HG03135 (cell line): ENCODE results near the gene LUC7L2.
"Not testable (repeated sequence)": the region's sequence is repeated elsewhere in the genome, so short reads cannot be mapped to it uniquely, and the experiment has no call there.

Experiments
- ATAC-seq: cut with Tn5 transposase; IDR thresholded peaks from one replicate; pipeline ENCODE4 v1.9.1; 2021; ENCODE audit warnings: mild to moderate bottlenecking, moderate library complexity; ENCODE audit not compliant: unreplicated experiment

The LUC7L2 gene

DNA sequence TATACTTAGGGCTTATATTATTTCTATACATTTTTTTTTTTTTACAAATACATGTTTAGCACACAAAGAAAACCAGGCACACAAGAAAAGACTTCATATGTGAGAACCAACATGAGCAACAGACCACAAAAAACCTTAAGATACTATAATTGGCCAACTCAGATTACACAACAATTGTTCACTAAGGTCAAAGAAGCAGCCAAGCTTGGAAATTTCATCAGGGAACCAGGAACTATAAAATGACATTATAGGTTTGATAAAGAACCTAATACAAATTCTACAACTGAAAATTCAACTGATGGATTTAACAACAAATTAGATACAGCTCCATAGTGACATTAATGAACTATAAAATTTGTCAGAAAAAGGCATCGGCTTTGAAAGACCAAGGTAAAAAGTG is 4.4 kb upstream of the LUC7L2 start:
- ATAC-seq, result no peak

DNA sequence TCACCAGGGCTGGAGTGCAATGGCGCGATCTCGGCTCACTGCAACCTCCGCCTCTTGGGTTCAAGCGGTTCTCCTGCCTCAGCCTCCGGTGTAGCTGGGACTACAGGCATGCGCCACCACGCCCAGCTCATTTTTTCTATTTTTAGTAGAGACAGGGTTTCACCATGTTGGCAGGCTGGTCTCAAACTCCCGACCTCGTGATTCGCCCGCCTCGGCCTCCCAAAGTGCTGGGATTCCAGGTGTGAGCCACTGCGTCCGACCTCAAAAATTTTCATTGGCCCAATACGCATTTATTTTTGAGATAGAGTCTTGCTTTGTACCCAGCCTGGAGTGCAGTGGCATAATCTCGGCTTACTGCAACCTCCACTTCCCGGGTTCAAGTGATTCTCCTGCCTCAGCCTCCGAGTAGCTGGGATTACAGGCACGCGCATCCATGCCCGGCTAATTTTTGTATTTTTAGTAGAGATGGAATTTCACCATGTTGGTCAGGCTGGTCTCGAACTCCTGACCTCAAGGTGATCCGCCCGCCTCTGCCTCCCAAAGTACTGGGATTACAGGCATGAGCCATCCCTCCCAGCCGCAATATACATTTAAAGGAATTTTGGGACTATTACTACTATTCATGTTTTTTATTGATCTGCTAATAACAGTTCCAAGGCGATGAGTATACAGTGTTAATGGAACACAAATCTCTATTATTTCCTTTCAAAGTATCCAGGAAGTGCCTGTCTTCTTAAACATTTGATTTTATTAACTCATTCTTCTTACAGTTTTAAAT is 1.8 kb upstream of the LUC7L2 start:
- not testable (repeated sequence) for ATAC-seq

GRCh38 chr7:139358541-139359365 is 941 bp upstream of the LUC7L2 start:
- ATAC-seq, result peak; percentile 7

- peak; percentile 61 for ATAC-seq
Measured at GRCh38 chr7:139360210-139360947, 685 bp downstream of the LUC7L2 start.

DNA sequence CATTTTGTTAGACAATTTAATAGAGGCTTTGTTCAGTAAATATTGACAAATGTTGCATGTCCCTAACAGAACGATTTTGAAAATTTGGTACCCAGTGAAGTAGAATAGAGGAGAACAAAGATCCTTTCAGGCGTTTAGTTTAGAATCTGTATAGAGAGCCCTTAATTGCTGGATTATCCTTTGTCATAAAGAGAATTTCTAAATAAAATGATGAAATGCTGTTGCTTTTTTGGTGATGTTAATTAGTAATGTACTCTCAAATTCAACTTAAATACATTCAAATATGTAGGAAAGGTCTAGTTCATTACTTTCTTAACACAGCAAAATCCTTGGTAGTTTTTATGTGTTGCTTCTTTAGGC is 1.2 kb downstream of the LUC7L2 start:
- no peak for ATAC-seq

DNA sequence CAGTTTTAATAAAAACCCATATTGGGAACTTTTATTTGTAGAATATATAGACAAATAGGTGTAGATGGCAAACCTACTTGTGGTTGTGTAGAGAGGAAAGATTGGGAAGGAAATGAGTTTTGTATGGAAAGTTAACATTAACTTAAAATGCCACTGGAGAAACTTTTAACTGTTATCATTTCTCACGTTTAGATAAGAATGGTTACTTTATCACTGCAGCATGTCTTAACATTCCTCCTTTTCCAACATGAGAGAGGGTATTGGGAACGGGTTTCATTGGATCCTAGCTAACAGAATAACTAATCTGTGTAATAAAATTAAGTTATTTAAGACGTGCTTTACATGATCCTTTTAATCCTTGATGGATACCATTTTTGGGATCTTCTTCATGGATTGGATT is 1.8 kb downstream of the LUC7L2 start:
- ATAC-seq, result no peak

DNA sequence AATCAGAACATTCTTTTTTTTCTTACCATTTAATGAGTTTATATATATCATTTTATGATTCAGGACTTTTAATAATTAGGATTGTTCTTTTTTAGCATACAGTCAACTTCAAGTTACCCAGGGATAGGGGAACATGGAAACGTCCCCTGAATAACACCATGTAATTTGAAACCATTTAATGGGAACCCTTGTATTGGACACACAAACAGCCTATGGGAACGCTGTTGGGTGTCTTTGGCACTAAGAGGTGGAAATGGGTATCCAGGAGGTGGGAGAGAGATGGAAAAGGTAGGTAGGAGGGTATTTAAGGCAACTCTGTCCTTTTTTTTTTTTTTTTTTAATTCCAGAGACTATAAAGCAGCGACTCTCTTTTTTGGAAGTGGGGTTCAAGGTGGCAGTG is 2.6 kb downstream of the LUC7L2 start:
- ATAC-seq, result no peak

DNA sequence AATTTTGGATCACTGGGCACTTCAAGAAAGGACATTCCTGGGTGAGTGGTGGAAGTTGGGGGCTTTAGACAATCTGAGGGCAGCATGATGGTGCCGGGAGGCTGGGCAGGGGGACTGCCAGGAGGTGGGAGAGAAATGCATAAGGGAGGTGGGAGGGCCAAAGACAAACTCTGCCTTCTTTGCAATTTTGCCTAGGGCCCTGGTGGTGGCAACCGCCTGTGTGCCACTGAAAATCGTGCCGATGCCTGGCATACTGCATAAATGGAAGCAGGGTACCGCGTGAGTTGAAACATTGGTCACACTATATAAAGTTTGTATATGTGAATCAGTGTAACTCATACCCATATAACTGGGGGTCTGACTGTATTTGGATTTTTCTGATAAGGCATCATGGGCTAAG is 3.3 kb downstream of the LUC7L2 start:
- no peak for ATAC-seq

DNA sequence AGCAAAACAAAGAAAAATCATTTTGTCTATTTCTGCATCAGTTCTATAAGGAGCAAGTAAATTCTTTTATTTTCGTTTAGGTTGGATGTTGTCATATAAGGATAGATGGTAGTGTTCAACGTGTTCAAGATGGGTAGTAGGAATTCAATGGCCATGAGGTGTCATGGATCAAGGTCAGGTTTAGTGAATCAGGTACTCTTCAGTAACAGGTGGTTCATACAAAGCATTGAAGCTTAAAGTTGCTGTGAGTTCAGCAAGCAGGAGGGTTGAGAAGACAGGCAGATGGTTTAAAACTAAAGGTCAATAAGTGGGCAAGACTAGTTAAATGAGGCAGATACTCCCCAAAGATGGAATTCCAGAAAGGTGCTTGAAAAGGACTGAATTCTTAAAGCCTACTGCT is 5.6 kb downstream of the LUC7L2 start:
- ATAC-seq, result no peak

- ATAC-seq, result no peak
Measured at GRCh38 chr7:139366400-139366799, 6.7 kb downstream of the LUC7L2 start.

- no peak for ATAC-seq
Measured at GRCh38 chr7:139367438-139368155, 7.9 kb downstream of the LUC7L2 start.

DNA sequence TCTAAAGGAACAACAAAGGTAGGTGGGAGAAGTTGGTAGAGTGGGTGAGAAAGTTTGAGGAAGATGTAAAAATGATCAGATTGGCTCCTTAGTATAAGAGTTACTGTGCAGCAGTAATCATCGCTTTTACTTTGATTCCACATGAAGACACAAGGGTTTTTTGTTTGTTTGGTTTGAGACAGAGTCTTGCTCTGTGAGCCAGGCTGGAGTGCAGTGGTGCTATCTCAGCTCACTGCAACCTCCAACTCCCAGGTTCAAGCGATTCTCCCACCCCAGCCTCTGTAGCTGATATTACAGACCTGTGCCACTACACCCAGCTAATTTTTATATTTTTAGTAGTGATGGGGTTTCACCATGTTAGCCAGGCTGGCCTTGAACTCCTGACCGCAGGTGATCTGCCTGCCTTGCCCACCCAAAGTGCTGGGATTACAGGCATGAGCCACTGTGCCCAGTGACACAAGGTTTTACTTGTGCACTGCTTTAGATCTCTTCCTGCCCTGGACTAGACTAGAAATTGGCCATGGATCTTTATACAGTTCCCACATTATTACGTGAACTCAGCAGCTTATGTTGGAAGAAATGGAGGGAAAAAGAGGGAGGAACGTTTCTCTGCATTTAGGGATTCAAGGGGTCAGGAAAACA is 10.7 kb downstream of the LUC7L2 start:
- ATAC-seq, result no peak

DNA sequence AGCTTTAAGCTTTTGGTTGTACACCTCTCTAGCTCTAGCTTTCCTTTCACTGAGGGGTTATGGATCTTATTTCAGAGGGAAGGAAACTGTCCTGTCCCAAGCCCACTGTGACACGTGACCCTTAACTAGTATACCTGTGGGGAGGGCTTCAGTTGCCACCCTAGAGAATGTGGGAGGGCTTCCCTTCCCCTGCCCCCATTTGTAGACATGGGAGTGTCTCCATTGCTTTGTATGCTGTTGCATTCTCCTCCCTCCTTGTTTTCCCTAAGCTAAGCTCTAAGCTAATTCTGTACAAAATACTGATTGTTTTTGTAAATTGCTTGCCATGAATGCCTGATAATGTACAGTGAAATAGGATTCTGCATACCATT is 11.2 kb downstream of the LUC7L2 start:
- ATAC-seq, result no peak

DNA sequence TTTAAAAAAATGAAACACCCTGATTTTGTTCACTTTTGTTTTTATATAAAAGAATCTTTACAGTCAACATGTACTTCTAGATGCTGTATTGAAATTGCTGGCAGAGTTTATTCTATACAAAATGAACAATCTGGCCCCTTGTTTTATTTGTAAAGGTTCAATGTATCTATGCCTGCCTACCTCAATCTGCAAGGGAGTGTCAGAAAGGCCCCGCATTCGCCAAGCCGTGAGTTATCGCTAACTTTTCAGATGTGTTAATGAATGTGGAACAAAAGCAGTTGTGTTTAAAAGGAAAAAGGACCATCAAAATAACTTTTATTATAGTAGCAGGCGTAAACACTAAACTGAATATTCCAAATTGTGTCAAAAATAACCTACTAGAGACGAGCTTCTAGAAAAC is 14.6 kb downstream of the LUC7L2 start:
- no peak for ATAC-seq

DNA sequence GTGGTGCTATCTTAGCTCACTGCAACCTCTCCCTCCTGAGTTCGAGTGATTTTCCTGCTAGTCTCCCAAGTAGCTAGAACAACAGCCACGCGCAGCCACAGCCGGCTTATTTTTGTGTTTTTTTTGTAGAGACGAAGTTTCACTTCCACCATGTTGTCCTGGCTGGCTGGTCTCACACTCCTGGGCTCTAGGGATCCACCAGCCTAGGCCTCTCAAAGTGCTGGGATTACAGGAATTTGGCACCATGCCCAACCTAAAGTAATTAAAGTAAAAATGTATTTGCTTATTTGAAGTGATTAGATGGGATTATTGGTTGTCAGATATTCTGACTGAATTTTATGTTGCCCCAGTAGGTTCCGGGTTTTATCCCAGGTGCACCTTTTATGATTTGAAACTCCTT is 22.7 kb downstream of the LUC7L2 start:
- ATAC-seq, result no peak

GRCh38 chr7:139384611-139385010 is 24.9 kb downstream of the LUC7L2 start:
- no peak for ATAC-seq

DNA sequence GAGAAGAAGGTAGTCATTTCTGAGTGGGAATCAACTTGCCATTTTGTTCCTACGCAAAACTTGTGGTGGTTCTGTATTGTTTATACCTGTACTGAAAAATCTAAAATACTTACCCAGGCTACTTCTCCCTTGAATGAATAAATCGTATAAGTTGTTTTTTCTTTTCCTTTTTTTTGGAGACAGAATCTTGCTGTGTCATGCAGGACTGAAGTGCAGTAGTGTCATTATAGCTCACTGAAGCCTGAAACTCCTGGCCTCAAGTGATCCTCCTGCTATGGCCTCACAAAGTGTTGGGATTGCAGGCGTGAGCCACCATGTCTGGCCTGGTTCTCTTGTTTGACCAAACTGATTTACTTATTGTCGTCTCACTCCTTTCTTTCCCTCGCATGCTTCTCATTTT is 27.9 kb downstream of the LUC7L2 start:
- no peak for ATAC-seq

- no peak for ATAC-seq
Measured at GRCh38 chr7:139389091-139389490, 29.4 kb downstream of the LUC7L2 start.

- no peak for ATAC-seq
Measured at GRCh38 chr7:139389774-139390173, 30.1 kb downstream of the LUC7L2 start.

- no peak for ATAC-seq
Measured at GRCh38 chr7:139393621-139394211, 34.0 kb downstream of the LUC7L2 start.
